Transverse colon (tissue), 4 donors: ENCODE results near the gene CUZD1.
"Not testable (repeated sequence)": the region's sequence is repeated elsewhere in the genome, so short reads cannot be mapped to it uniquely, and the experiment has no call there.

Source experiments
- CTCF ChIP-seq, 5 experiments: fragments of 200-600 bp in 3 of 5; fragments of 450-650 bp in 2 of 5; sonication (generic) in 3 of 5; IDR thresholded peaks; 1 replicate in 2 of 5; 2 replicates in 3 of 5; pipeline ENCODE4 v1.5.1; 2016 to 2017; ENCODE audit warnings: antibody characterized with exemption in 5 of 5, inconsistent platforms in 3 of 5, mild to moderate bottlenecking in 2 of 5, moderate library complexity in 1 of 5
- EP300 ChIP-seq: sonication (generic); formaldehyde crosslinking; IDR thresholded peaks from one replicate; pipeline ENCODE4 v1.6.1; 2017; ENCODE audit warnings: antibody characterized with exemption, low read depth
- POLR2A ChIP-seq: fragments of 450-650 bp; IDR thresholded peaks from one replicate; pipeline ENCODE4 v1.6.1; 2016; ENCODE audit warnings: antibody characterized with exemption, mild to moderate bottlenecking, moderate library complexity
- POLR2AphosphoS5 ChIP-seq, 3 donors: sonication (generic); formaldehyde crosslinking; IDR thresholded peaks; one replicate each; pipeline ENCODE4 v1.6.1; 2016; ENCODE audit warnings: antibody characterized with exemption in 3 of 3

DNA sequence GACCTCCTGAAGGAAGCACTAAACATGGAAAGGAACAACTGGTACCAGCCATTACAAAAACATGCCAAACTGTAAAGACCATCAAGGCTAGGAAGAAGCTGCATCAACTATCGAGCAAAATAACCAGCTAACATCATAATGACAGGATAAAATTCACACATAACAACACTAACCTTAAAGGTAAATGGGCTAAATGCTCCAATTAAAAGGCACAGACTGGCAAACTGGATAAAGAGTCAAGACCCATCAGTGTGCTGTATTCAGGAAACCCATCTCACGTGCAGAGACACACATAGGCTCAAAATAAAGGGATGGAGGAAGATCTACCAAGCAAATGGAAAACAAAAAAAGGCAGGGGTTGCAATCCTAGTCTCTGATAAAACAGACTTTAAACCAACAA is 23.1 kb upstream of the CUZD1 start:
- not testable (repeated sequence) for TF ChIP-seq POLR2AphosphoS5 (IDR thresholded peaks at IDR 0.05); CTCF (IDR thresholded peaks at IDR 0.05); POLR2A; EP300
